ENCODE results near the gene FETUB.
"Not testable (repeated sequence)": the region's sequence is repeated elsewhere in the genome, so short reads cannot be mapped to it uniquely, and the experiment has no call there.

DNA sequence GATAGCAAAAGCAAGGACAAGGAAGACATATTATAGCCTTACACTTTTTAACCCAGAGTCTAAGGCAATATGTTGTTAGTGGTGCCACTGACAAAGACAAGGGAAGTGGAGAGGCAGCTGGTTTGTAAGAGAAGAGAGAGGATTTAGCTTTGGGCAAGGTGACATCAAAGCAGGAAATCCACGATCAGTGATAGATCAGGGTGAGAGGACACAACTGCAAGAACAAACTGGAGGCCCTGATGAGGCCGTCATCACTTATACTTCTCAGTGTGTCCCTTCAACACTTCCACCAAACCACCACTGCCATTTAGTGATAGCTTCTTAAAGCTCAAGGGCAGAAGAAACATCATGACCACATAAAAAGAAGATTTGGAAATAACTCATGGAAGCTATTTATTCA lies 46.3 kb downstream of the FETUB start:
- not testable (repeated sequence) for TF ChIP-seq MYC (IDR thresholded peaks at IDR 0.05; ENCODE audit: borderline replicate concordance, low read length); POLR2A (IDR thresholded peaks at IDR 0.05; ENCODE audit: low read length); RAD21 (conservative IDR thresholded peaks at IDR 0.05 in 1 of 2, IDR thresholded peaks at IDR 0.05 in 1 of 2); SMC3 (IDR thresholded peaks at IDR 0.05); CHD2 (IDR thresholded peaks at IDR 0.05; ENCODE audit: low read length, partially characterized antibody); EP300 (IDR thresholded peaks at IDR 0.05)
- TF ChIP-seq, protein P1, sequence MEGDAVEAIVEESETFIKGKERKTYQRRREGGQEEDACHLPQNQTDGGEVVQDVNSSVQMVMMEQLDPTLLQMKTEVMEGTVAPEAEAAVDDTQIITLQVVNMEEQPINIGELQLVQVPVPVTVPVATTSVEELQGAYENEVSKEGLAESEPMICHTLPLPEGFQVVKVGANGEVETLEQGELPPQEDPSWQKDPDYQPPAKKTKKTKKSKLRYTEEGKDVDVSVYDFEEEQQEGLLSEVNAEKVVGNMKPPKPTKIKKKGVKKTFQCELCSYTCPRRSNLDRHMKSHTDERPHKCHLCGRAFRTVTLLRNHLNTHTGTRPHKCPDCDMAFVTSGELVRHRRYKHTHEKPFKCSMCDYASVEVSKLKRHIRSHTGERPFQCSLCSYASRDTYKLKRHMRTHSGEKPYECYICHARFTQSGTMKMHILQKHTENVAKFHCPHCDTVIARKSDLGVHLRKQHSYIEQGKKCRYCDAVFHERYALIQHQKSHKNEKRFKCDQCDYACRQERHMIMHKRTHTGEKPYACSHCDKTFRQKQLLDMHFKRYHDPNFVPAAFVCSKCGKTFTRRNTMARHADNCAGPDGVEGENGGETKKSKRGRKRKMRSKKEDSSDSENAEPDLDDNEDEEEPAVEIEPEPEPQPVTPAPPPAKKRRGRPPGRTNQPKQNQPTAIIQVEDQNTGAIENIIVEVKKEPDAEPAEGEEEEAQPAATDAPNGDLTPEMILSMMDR (IDR thresholded peaks at IDR 0.05) = not testable (repeated sequence)
